HepG2 (cell line): Measurements from ENCODE around the gene KCTD16. TPM values are rescaled to one million over a fixed set of nuclear protein-coding genes. Genes with fewer than 3 reads are reported as not detected.

Experiments used
- ATAC-seq: fragments of 200-7000 bp; cut with Tn5 transposase; 3 replicates; pipeline ENCODE4 v1.9.1; 2020; ENCODE audit warnings: mild to moderate bottlenecking, moderate library complexity
- BruUV-seq: library from RNA; stranded (reverse); fragments of 400-500 nt; replicated peaks from 2 replicates; lab custom pipeline; 2021; lab: Mats Ljungman, UMichigan
- CTCF ChIA-PET: fragments of 300-600 bp; formaldehyde crosslinking; extraction: SDS; loops from one replicate; lab custom pipeline; 2021; ENCODE audit warnings: low total read pairs, inconsistent platforms, low intra/inter-chr PET ratio; lab: Yijun Ruan, JAX
- POLR2A ChIA-PET: fragments of 350-600 bp; sonication (Branson Sonifier 250); formaldehyde crosslinking; loops from one replicate; lab custom pipeline; 2020; ENCODE audit warnings: antibody characterized with exemption, inconsistent platforms; lab: Yijun Ruan, JAX
- DNase-seq: peaks from one replicate; pipeline ENCODE4 v3.0.0-alpha.2; 2015; ENCODE audit warnings: low spot score
- FAIRE-seq: peaks from 3 replicates; lab custom pipeline; 2011; peaks lifted over from hg19 to GRCh38; lab: Jason Lieb, UNC
- H2AFZ ChIP-seq: one replicate; pipeline ENCODE4 v1.6.1; 2011; ENCODE audit warnings: low read length, inconsistent platforms
- H3K27ac ChIP-seq: fragments of 300-600 bp; 3 replicates; pipeline ENCODE4 v1.8.0; 2011; ENCODE audit warnings: mixed run types, mild to moderate bottlenecking, mixed read lengths, low read length, inconsistent platforms; ENCODE audit not compliant: insufficient read depth; ENCODE audit errors: extremely low read length
- H3K27me3 ChIP-seq, 2 experiments: fragments of 200-600 bp in 1 of 2; 2 replicates in 1 of 2; 3 replicates in 1 of 2; pipeline versions ENCODE4 v1.6.0 to v1.8.0; 2011; ENCODE audit warnings: low read length in 2 of 2, mild to moderate bottlenecking in 2 of 2, moderate library complexity in 2 of 2, inconsistent platforms in 1 of 2; ENCODE audit not compliant: insufficient read depth in 2 of 2, control insufficient read depth in 1 of 2
- H3K36me3 ChIP-seq, 2 experiments: fragments of 200-600 bp in 1 of 2; replicated peaks in 1 of 2; 2 replicates in 1 of 2; 3 replicates in 1 of 2; pipeline versions ENCODE4 v1.5.1 to v1.8.0; 2011; ENCODE audit warnings: low read length in 2 of 2, inconsistent platforms in 1 of 2; ENCODE audit not compliant: insufficient read depth in 2 of 2, control insufficient read depth in 1 of 2
- H3K4me1 ChIP-seq: 2 replicates; pipeline ENCODE4 v1.5.1; 2012; ENCODE audit warnings: low read length, inconsistent platforms; ENCODE audit not compliant: insufficient read depth
- H3K4me2 ChIP-seq: 2 replicates; pipeline ENCODE4 v1.6.0; 2011; ENCODE audit warnings: low read depth, low read length, inconsistent platforms
- H3K4me3 ChIP-seq, 3 experiments: fragments of 200-600 bp in 1 of 3; sonication (generic), shearing (Covaris generic) in 1 of 3; replicated peaks in 1 of 3; 2 replicates each; pipeline ENCODE4 v1.5.1; 2011 to 2016; ENCODE audit warnings: low read length in 3 of 3, inconsistent platforms in 2 of 3, low read depth in 2 of 3, mild to moderate bottlenecking in 2 of 3, control low read depth in 1 of 3, mixed read lengths in 1 of 3; ENCODE audit not compliant: insufficient read depth in 1 of 3
- H3K79me2 ChIP-seq: one replicate; pipeline ENCODE4 v1.6.1; 2011; ENCODE audit warnings: low read length, inconsistent platforms; ENCODE audit not compliant: insufficient read depth
- H3K9ac ChIP-seq: 2 replicates; pipeline ENCODE4 v1.6.0; 2011; ENCODE audit warnings: mild to moderate bottlenecking, low read depth, low read length, inconsistent platforms; ENCODE audit not compliant: insufficient read depth
- H3K9me3 ChIP-seq: 2 replicates; pipeline ENCODE4 v1.5.1; 2012; ENCODE audit warnings: mild to moderate bottlenecking, low read length
- H4K20me1 ChIP-seq: 2 replicates; pipeline ENCODE4 v1.6.0; 2011; ENCODE audit warnings: inconsistent platforms, mild to moderate bottlenecking, low read length, moderate library complexity; ENCODE audit not compliant: insufficient read depth
- ATF7 ChIP-seq, 2 experiments: fragments of 450-650 bp in 1 of 2; sonication (generic) in 1 of 2; formaldehyde crosslinking in 1 of 2; IDR thresholded peaks; 2 replicates each; pipeline versions ENCODE4 v1.4.0 to v1.6.1; 2016 to 2020; ENCODE audit warnings: antibody characterized with exemption in 1 of 2, mild to moderate bottlenecking in 1 of 2, missing genetic modification reagents in 1 of 2
- CREB1 ChIP-seq, 2 experiments: fragments of 450-650 bp in 1 of 2; IDR thresholded peaks; 2 replicates each; pipeline ENCODE4 v1.6.1; 2016 to 2017; ENCODE audit warnings: control low read depth in 1 of 2, mild to moderate bottlenecking in 1 of 2, missing compliant biosample characterization in 1 of 2, missing genetic modification characterization in 1 of 2
- NCOA1 ChIP-seq: sonication (generic); formaldehyde crosslinking; IDR thresholded peaks from 2 replicates; pipeline ENCODE4 v1.9.0; 2021; ENCODE audit warnings: missing genetic modification reagents
- ZNF432 ChIP-seq: sonication (generic); formaldehyde crosslinking; IDR thresholded peaks from 2 replicates; pipeline ENCODE4 v1.5.0; 2020; ENCODE audit warnings: missing genetic modification reagents, mild to moderate bottlenecking, borderline replicate concordance
- ZNF660 ChIP-seq: sonication (generic); formaldehyde crosslinking; IDR thresholded peaks from 2 replicates; pipeline ENCODE4 v1.5.1; 2020; ENCODE audit warnings: mild to moderate bottlenecking, low read depth, missing genetic modification reagents, borderline replicate concordance
- WGBS: methylation state at CpG from one replicate; pipeline ENCODE4 v1.1.6; 2017; ENCODE audit warnings: low lambda C conversion rate; 5-methylcytosine and 5-hydroxymethylcytosine counted together
- in situ Hi-C: cut with HindIII; loops from 2 replicates; pipeline ENCODE4 v1.10.0; 2017; ENCODE audit warnings: low pct_unique_long_range_greater_than_20kb; ENCODE audit not compliant: extremely low pct_ligation_motif_present
- intact Hi-C: fragments of 100-400 bp; cut with micrococcal nuclease; formaldehyde crosslinking; loops from one replicate; pipeline ENCODE4 v1.10.0; 2022; ENCODE audit not compliant: unreplicated experiment
- polyA plus RNA-seq, 8 experiments: library from polyadenylated mRNA; depleted of rRNA in 3 of 8; stranded (reverse) in 7 of 8; unstranded in 1 of 8; fragments of >200 nt; fragmentation: Illumina TruSeq in 4 of 8; extraction: Trizol in 4 of 8; gene quantifications; 2 replicates each; pipeline versions ENCODE4 v1.2.1 to v1.2.3, GENCODE V29; 2011 to 2016; ENCODE audit warnings: low read depth in 4 of 8, missing spikeins in 1 of 8, mixed read lengths in 1 of 8; ENCODE audit not compliant: insufficient read depth in 1 of 8
- total RNA-seq, 5 experiments: library from RNA; depleted of rRNA; stranded (reverse); fragments of >200 nt; fragmentation: Illumina TruSeq; extraction: Trizol; gene quantifications; 2 replicates each; pipeline ENCODE4 v1.2.3, GENCODE V29; 2016; ENCODE audit warnings: low read depth in 1 of 5
- TF ChIP-seq, protein P1 (sequence below): sonication (generic); formaldehyde crosslinking; conservative IDR thresholded peaks from 2 replicates; pipeline ENCODE4 v1.4.0; 2020; ENCODE audit warnings: missing genetic modification reagents

Gene KCTD16
- total and polyA plus RNA-seq, 2 of the 13 experiments (the other 11 are each of a cell fraction or from before 2014, with no cell fraction given): 0.02 to 0.09 TPM

DNA sequence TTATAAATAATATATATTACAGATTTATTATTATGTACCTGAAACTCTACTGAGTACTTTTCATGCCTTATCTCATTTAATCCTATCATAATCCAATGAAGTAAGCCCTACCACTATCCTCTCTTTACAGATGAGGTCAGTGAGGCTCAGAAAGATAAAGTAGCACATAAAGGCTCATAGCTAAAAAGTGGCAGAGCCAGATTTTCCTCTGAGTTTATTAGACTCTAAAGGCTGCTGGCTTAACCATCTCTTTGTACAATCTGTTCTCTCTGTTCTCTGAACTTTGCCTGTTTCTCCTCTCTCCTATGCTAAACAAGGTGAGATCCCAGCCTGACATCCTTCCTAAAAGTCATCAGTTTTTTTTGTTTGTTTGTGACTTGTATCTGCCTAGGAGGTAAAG is 311.2 kb downstream of the KCTD16 start (continued):
- TF ChIP-seq ZNF660 (CRISPR knock-in tag): no peak
- TF ChIP-seq, protein P1, sequence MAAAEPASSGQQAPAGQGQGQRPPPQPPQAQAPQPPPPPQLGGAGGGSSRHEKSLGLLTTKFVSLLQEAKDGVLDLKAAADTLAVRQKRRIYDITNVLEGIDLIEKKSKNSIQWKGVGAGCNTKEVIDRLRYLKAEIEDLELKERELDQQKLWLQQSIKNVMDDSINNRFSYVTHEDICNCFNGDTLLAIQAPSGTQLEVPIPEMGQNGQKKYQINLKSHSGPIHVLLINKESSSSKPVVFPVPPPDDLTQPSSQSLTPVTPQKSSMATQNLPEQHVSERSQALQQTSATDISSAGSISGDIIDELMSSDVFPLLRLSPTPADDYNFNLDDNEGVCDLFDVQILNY (CRISPR knock-in tag): no peak
- no peak for TF ChIP-seq NCOA1 (CRISPR knock-in tag)

DNA sequence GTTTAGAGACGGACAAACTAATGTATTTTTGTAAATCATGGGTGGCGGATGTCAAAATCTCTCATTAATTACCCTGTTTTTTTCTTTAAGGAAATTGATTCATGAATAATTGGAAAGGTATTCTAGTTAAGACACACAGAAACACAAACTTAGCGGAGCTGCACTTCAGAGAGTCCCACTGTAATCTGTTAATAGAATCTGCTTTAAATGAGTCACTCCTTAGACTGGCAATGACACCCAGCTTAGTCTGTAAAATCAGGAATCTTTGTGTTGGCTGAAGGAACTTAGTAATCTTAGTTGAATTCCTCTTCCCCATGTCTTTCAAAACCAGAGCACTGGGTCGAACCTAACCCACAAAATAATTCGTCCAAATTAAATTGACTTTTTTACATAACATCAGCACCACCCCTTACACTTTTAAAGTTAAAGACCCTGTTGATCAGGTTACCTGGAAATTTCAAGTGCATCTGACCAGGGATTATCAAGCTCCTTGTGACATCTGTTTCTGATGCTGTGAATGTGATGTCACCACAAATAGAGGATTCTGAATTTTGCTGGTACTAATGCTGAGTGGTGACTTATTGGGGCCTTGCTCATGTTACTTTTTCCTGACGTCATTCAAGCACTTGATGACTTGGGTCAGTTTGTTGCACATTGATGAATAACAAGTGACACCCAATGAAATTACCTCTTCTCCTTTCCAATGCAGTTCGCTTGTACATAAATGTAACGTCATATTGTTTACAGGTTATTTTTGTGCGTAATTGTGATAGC is 313.6 kb downstream of the KCTD16 start:
- BruUV-seq: no TSS peak
- ChIA-PET POLR2A (no interaction called here), CTCF (no interaction called here)
- Histone ChIP-seq H3K4me1 (no peaks in the 10 kb centered on the region), H3K9ac (no peak overlapping the region), H3K36me3 (no peaks in the 10 kb centered on the region), H3K4me3 (no peak overlapping the region), H3K27ac (no peak overlapping the region), H3K27me3 (no peaks in the 10 kb centered on the region), H3K4me2 (no peak overlapping the region), H3K9me3 (no peaks in the 10 kb centered on the region), H2AFZ (no peak overlapping the region), H4K20me1 (no peaks in the 10 kb centered on the region), H3K79me2 (no peaks in the 10 kb centered on the region)
- in situ Hi-C loops (no loop called here), intact Hi-C loops (no loop called here)
- TF ChIP-seq CREB1 (IDR thresholded peaks at IDR 0.05) (peak; percentile 90), CREB1 (CRISPR knock-in tag; IDR thresholded peaks at IDR 0.05) (no peak), ATF7 (IDR thresholded peaks at IDR 0.05) (peak; percentile 81), ATF7 (CRISPR knock-in tag; IDR thresholded peaks at IDR 0.05) (no peak), ZNF432 (no peak)
- no peak for DNase-seq
- ATAC-seq: no peak
- no peak for FAIRE-seq
- 16% methylated on average over 9 of the region's 9 CpGs for WGBS
